Mucosa of stomach (tissue), 1 donor: ENCODE results near the gene ZNF774.
"Not testable (repeated sequence)": the region's sequence is repeated elsewhere in the genome, so short reads cannot be mapped to it uniquely, and the experiment has no call there.

Experiments used
- H3K27me3 ChIP-seq: one replicate; pipeline ENCODE4 v1.7.0; 2013; ENCODE audit warnings: mild to moderate bottlenecking, low read length; ENCODE audit not compliant: control insufficient read depth, insufficient read depth
- H3K36me3 ChIP-seq: one replicate; pipeline ENCODE4 v1.7.0; 2013; ENCODE audit warnings: low read length; ENCODE audit not compliant: control insufficient read depth, insufficient read depth
- H3K4me1 ChIP-seq: one replicate; pipeline ENCODE4 v1.7.0; 2013; ENCODE audit warnings: mild to moderate bottlenecking, low read length; ENCODE audit not compliant: control insufficient read depth, insufficient read depth
- H3K4me3 ChIP-seq: one replicate; pipeline ENCODE4 v1.7.0; 2013; ENCODE audit warnings: low read length
- H3K9ac ChIP-seq: one replicate; pipeline ENCODE4 v1.7.0; 2013; ENCODE audit warnings: mild to moderate bottlenecking, low read length, moderate library complexity
- H3K9me3 ChIP-seq: one replicate; pipeline ENCODE4 v1.7.0; 2013; ENCODE audit warnings: mild to moderate bottlenecking, low read length, moderate library complexity; ENCODE audit not compliant: control insufficient read depth
- donor health status: Pancreatic carcinoma.

ZNF774 gene

GRCh38 chr15:90400005-90400758 lies 48.1 kb downstream of the ZNF774 start:
- Histone ChIP-seq H3K27me3 (no peaks in the 10 kb centered on the region), H3K4me3 (peak overlapping the region; percentile 21), H3K9me3 (no peaks in the 10 kb centered on the region), H3K9ac (peak overlapping the region; percentile 59), H3K4me1 (peaks cover 49% of the 10 kb centered on the region), H3K36me3 (no peaks in the 10 kb centered on the region)

DNA sequence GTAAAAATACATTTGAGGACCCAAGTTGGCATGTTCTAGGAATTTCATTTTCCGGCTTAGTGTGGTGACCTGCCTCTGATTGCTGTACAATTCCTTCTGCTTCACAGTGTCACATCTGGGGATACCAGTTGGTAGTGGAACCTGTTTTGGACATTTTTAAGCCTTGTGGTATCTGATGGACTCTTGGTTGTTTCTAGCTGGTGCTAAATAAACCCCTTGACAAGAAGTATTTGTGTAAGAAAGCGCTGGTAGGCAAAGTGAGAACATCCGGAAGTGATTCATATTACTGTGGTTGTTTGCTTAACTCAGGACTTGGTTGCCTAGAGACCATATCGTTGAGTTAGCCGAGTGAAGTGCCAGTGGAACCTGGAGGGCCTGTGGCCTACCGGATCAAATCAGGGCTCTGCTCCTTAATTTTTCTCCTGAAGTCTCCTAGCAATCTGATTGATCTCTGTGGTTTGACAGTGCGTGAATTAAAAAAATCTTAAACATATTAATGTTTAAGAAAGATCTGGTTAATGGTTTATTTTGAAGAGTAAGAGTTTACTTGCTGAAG lies 48.8 kb downstream of the ZNF774 start:
- H3K27me3 ChIP-seq: no peaks in the 10 kb centered on the region
- peaks cover 44% of the 10 kb centered on the region for H3K4me1 ChIP-seq
- H3K9ac ChIP-seq: peak overlapping the region; percentile 59
- no peaks in the 10 kb centered on the region for H3K36me3 ChIP-seq
- H3K9me3 ChIP-seq: no peaks in the 10 kb centered on the region
- H3K4me3 ChIP-seq: peak overlapping the region; percentile 21

DNA sequence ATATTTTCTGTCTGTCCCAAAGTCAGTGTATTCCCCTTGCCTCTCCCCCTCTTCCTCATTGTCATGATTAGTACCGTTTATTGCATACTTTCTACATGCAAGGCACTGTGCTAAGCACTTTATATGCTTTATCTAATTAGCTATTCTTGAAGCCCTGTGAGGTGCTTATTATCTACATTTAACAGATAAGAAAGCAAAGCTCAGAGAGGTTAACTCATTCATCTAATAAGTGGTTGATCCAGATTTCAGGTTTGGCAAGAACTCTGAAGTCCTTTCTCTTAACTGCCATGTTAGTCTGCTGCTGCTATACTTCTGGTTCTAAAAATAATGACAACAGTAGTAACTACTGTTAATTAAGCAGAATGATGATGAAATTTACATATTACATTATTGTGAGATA lies 49.4 kb downstream of the ZNF774 start:
- peak overlapping the region; percentile 5 for H3K9ac ChIP-seq

GRCh38 chr15:90402223-90402622 lies 50.1 kb downstream of the ZNF774 start:
- H3K9ac ChIP-seq: no peak overlapping the region
- H3K36me3 ChIP-seq: no peaks in the 10 kb centered on the region
- no peaks in the 10 kb centered on the region for H3K9me3 ChIP-seq
- H3K4me1 ChIP-seq: peaks cover 48% of the 10 kb centered on the region
- H3K4me3 ChIP-seq: no peak overlapping the region
- H3K27me3 ChIP-seq: no peaks in the 10 kb centered on the region

More for the DNA sequence above, 49.4 kb downstream of the ZNF774 start:
- Histone ChIP-seq H3K4me1 (peaks cover 42% of the 10 kb centered on the region), H3K36me3 (no peaks in the 10 kb centered on the region), H3K9me3 (no peaks in the 10 kb centered on the region), H3K27me3 (no peaks in the 10 kb centered on the region), H3K4me3 (no peak overlapping the region)

DNA sequence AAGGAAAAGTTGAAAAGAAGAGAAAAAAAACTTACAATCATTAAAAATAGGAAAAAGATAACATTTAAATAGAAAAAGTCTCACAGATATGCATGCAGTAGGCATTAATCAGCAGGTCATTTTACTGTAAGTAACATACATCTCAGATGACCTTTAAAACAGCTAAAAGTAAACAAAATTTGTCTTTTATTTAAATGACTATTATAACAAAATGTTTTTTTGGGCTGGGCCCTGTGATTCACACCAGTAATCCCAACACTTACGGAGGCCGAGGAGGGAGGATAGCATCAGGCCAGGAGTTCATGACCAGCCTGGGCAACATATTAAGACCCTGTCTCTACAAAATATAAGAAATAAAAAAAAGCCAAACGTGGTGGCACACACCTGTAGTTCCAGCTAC lies 50.7 kb downstream of the ZNF774 start:
- Histone ChIP-seq H3K4me1 (peaks cover 54% of the 10 kb centered on the region), H3K27me3 (no peaks in the 10 kb centered on the region), H3K9me3 (no peaks in the 10 kb centered on the region), H3K4me3 (no peak overlapping the region), H3K36me3 (no peaks in the 10 kb centered on the region), H3K9ac (no peak overlapping the region)

GRCh38 chr15:90405055-90405607 lies 53.0 kb downstream of the ZNF774 start:
- Histone ChIP-seq H3K36me3 (no peaks in the 10 kb centered on the region), H3K4me3 (no peak overlapping the region), H3K4me1 (peaks cover 56% of the 10 kb centered on the region), H3K9me3 (no peaks in the 10 kb centered on the region), H3K9ac (no peak overlapping the region), H3K27me3 (no peaks in the 10 kb centered on the region)

DNA sequence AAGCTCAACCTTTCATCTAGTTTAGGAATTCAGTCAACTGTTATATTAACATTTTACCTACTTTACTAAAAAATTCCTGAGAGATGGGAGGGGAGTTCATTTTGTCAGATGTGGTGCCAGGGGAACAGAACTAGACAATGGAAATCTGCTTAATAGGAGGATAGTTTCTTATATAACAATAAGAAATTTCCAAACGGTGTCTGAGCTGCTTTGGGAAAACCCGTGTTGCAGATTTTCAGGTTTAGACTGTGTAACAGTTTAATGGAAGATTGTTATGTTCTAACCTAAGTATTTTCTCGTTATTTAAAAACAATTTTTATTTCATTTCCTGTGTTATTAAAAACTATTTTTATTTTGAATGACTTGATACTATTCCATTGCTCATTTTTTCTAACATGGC lies 55.3 kb downstream of the ZNF774 start:
- no peak overlapping the region for H3K9ac ChIP-seq
- no peaks in the 10 kb centered on the region for H3K27me3 ChIP-seq
- no peaks in the 10 kb centered on the region for H3K36me3 ChIP-seq
- H3K9me3 ChIP-seq: no peaks in the 10 kb centered on the region
- peaks cover 38% of the 10 kb centered on the region for H3K4me1 ChIP-seq
- no peak overlapping the region for H3K4me3 ChIP-seq

DNA sequence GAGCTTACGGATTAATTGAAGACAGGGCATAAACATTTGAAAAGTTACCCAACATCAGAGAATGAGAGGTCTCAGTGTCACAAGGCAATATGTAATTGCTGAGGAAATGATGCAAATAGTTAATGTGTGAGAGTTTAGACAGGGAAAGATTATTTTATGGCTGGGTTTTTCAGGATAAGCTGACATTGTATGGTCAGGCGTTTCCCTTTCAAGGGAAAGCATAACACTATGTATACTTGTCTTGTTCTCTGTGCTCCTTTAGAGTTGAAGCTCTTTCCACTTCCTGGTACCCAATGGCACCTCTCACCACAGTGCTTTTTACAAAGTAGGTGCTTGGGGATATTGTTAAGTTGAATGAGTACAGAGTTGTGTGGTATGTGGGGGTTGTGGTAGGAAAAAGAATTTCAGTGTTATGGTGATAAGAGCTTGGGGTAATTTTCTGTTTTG lies 55.8 kb downstream of the ZNF774 start:
- H3K36me3 ChIP-seq: no peaks in the 10 kb centered on the region
- no peaks in the 10 kb centered on the region for H3K9me3 ChIP-seq
- no peaks in the 10 kb centered on the region for H3K27me3 ChIP-seq
- no peak overlapping the region for H3K4me3 ChIP-seq
- peaks cover 37% of the 10 kb centered on the region for H3K4me1 ChIP-seq
- no peak overlapping the region for H3K9ac ChIP-seq

GRCh38 chr15:90408657-90409056 lies 56.6 kb downstream of the ZNF774 start:
- Histone ChIP-seq H3K4me1 (peaks cover 39% of the 10 kb centered on the region), H3K9me3 (no peaks in the 10 kb centered on the region), H3K4me3 (no peak overlapping the region), H3K9ac (no peak overlapping the region), H3K36me3 (no peaks in the 10 kb centered on the region), H3K27me3 (no peaks in the 10 kb centered on the region)

- H3K36me3 ChIP-seq, H3K27me3 ChIP-seq, H3K4me3 ChIP-seq, H3K9me3 ChIP-seq, H3K9ac ChIP-seq: not testable (repeated sequence)
- peaks cover 45% of the 10 kb centered on the region for H3K4me1 ChIP-seq
These were observed 57.5 kb downstream of the ZNF774 start for GRCh38 chr15:90409587-90409986.

DNA sequence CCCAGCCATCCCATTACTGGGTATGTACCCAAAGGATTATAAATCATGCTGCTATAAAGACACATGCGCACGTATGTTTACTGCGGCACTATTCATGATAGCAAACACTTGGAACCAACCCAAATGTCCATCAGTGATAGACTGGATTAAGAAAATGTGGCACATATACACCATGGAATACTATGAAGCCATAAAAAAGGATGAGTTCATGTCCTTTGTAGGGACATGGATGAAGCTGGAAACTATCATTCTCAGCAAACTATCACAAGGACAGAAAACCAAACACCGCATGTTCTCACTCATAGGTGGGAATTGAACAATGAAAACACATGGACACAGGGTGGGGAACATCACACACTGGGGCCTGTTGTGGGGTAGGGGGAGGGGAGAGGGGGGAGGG lies 58.2 kb downstream of the ZNF774 start:
- peaks cover 47% of the 10 kb centered on the region for H3K4me1 ChIP-seq

GRCh38 chr15:90411176-90411575 lies 59.1 kb downstream of the ZNF774 start:
- Histone ChIP-seq H3K4me3 (no peak overlapping the region), H3K9ac (no peak overlapping the region), H3K36me3 (no peaks in the 10 kb centered on the region), H3K9me3 (no peaks in the 10 kb centered on the region), H3K27me3 (no peaks in the 10 kb centered on the region), H3K4me1 (peaks cover 47% of the 10 kb centered on the region)

More for the DNA sequence above, 58.2 kb downstream of the ZNF774 start:
- H3K9me3 ChIP-seq, H3K27me3 ChIP-seq, H3K9ac ChIP-seq, H3K4me3 ChIP-seq, H3K36me3 ChIP-seq: not testable (repeated sequence)
